ENCODE results near the gene BTNL9.
"Not testable (repeated sequence)": the region's sequence is repeated elsewhere in the genome, so short reads cannot be mapped to it uniquely, and the experiment has no call there.

Gene BTNL9

GRCh38 chr5:181043285-181044092, 3.4 kb downstream of the BTNL9 start:
- DNase-seq, result no peak

DNA sequence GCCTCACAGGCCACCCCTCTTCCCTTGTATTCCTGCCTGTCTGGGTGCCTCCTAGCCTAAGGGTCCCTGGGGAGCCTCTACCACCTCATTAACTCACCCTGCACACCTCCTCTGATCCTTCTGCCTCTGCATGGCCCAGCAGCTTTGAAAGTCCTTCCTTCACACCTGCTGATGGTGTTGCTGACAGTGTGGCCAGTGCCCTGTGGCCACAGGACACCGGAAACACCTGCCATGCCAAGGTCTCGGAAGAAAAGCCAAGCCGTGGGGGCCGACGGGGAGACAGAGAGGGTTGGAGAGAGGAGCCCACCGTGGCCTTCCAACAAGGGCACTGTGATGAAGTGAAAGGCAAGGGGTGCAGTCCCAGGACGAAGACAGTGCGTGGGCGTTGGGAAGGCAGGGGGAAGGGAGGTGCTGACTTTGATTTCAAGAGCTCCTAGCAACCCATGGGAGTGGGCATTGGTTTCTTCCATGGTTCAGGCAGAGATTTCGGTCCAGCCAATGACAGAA, 4.1 kb downstream of the BTNL9 start:
- DNase-seq, result no peak

DNA sequence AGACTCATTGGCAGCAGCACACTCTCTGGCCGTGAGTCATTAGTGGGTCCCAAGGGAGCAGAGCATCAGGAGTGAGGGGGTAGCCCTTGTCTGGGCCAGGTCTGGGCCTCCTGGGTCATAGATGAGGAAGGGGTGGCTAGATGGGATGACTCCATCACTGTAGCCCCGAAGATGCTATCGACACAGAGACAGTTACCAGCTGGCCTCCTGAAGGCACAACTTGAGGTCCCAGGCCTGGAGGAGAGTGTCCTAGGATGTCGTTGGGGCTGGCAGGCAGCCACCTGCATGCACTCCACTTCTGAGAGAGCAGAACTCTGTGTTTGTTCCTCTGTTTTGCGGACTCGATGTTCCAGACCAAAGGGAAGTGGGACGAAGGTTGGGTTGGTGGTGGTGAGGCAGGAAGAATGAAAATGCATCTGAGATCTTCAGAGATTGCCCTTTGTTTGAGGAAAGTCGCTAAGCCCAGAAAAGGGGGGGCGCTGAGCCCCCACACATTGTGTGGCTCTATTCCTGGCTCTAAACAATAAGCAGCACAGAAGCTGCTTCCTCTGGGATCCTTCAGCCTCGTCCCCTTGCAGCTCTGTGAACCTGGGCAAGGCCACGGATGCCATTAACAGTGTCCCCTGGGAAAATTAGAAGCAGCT, 4.7 kb downstream of the BTNL9 start:
- DNase-seq, result no peak

DNA sequence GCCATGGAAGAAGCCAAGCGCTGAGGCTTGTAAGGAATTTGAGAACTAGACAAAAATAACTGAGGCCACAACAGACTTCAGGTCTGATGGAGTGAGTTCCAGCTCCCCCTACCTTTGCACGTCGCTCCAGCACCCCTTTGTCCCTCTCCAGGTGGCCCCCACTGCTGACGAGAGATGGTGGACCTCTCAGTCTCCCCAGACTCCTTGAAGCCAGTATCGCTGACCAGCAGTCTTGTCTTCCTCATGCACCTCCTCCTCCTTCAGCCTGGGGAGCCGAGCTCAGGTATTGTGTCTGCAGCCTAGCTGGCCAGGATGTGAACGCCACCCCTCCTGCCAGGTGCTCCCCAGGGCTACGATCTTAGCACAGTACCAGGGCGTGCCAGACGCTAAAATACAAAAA, 5.2 kb downstream of the BTNL9 start:
- no peak for DNase-seq

GRCh38 chr5:181045857-181046256, 5.8 kb downstream of the BTNL9 start:
- DNase-seq, result not testable (repeated sequence)

- DNase-seq, result no peak
These were observed 7.2 kb downstream of the BTNL9 start for GRCh38 chr5:181047288-181047687.

DNA sequence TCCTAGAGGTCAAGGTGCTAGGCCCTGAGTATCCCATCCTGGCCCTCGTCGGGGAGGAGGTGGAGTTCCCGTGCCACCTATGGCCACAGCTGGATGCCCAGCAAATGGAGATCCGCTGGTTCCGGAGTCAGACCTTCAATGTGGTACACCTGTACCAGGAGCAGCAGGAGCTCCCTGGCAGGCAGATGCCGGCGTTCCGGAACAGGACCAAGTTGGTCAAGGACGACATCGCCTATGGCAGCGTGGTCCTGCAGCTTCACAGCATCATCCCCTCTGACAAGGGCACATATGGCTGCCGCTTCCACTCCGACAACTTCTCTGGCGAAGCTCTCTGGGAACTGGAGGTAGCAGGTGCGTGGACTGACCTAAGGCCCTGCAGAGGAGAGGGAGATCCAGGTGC, 7.9 kb downstream of the BTNL9 start:
- no peak for DNase-seq

GRCh38 chr5:181050016-181050415, 9.9 kb downstream of the BTNL9 start:
- DNase-seq, result no peak

DNA sequence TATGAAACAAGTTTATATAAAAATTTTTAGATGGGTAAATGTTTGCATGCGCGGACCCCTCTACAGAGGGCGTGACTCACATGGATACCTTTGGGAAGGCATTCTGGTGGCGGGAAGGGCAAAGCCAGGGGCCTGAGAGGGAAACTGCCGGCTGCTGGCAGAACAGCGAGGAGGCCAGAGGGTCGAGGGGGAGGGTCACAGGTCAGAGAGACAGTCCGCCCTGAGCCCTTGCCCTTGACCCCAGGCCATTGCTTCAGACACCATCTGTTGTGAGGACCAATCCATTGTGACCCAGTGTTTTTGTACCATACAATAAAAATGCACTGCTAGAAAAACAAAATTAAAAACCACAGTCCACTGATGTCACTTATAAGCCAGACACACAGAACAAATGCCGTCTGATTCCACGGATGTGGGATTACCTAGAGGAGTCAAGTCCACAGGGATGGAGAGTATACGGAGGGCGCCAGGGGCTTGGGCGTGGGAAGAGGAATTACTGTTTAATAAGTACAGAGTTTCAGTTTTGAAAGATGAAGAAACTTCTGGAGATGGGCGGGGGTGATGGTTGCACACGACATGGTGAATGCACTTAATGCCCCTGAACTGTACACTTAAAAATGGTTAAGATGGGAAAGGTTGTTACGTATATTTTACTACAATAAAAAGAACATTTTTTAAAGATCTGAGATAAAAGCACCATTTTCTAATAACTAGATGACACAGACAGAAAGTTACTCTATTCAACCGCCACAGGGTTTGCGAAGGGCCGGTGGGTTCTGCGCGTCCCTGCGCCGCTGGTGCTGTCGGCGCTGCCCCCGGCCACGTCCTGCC, 12.0 kb downstream of the BTNL9 start:
- no peak for DNase-seq

DNA sequence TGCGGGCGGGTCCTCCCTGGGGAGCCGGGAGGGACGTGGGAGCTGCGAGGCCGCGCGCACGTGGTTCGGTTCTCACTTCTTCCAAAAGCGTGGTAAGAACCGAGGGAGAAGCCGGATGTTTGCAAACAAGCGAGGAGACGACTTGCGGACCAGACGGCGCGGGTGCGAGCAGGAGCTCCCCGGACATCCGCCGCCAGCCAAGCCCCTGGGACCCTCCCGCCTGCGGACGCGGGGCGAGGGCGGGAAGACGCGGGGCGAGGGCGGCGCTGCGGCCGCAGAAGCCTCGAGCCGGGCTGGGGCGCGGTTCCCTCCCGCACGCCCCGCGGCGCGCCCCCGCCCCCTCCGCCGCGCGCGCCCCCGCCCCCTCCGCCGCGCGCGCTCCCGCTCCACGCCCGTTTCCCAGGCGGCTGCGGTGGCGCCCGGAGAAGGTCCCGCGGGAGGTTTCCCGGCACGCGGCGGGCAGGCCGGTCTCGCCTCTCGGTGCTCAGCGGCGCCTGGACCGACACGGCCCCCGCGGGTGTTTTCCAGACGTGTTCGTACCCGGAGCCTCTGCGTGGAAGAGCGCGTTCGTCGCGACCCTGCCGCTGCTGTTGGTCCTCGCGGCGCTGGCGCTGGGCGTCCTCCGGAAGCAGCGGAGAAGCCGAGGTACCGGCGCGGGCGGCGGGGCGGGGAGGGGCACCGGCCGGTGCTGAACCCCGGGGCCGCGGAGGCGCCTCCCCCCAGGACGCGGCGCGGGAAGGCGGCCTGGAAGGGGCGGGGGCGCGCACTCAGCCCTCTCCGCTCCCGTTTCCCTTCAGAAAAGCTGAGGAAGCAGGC, 12.8 kb downstream of the BTNL9 start:
- peak in 1 of 2 donors; percentile 7 for DNase-seq

- DNase-seq, result no peak
These were observed 13.5 kb downstream of the BTNL9 start for GRCh38 chr5:181053488-181054121.

- no peak for DNase-seq
These were observed 14.1 kb downstream of the BTNL9 start for GRCh38 chr5:181054138-181054537.

DNA sequence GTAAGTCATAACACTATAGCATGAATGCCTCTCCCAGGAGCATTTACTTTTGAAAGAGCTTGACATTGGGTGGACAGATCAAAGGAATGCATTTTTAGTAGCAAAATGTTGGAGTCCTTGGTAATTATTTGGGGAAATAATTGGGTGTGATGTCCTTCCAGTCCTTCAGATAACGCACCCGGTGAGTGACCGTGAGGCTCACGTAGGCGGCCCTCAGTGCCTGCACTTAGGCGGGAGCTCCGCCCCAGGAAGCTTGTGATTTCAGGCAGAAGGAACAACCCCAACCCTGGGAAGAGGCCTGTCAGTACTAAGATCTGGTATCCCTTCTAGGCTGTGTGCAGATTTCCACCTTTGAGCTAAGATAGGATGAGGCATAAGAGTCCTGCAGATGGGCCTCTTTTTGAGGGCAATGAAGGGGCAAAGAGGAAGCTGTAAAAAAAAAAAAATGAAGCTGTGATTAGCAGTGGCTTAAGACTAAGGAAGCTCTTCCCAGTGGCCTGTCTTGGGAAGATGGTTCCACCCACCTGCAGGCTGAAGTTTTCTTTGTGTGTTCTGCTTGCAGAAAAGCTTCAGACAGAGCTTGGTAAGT, 14.9 kb downstream of the BTNL9 start:
- no peak for DNase-seq

DNA sequence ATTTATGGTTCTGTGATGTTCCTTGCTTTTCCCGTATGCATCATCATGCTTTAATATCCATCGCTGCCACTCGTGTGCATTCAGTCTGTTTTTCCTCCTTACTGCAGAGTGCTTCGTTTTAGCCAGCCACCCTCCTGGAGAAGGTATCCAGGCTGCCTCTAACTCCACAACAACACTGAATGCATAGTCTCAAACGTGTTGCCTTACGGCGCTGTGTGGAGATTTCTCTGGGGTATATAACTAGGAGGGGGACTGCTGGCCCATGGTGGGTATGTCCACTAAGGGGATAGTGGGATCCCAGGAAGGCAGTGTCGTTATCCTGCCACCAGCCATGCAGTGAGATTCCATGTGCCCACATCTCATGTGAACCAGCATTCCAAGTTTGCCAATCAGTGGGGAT, 16.4 kb downstream of the BTNL9 start:
- DNase-seq, result no peak

- no peak for DNase-seq
These were observed 18.3 kb downstream of the BTNL9 start for GRCh38 chr5:181058321-181058720.

DNA sequence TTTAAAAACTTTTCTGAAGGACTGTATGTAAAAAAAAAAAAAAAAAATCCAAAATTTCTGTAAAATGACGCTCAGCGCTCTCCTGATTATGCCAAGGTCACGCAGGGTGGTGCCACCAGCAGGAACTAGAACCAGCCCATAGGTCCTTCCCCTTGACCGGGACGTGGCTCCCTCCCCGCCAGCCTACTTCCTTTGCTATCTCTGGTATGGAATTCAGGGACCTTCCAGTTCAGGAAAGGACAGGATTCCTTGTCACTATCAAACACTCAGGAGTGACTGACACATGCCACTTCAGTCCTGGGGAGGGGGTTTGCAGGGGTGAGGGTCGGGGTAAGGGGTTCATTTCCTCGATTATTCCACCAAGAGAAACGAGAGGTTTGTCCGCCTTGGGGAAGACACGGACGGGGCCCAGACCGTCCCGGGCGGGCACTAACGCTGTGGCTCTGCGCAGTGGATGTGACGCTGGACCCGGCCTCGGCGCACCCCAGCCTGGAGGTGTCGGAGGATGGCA, 18.8 kb downstream of the BTNL9 start:
- no peak for DNase-seq

- no peak for DNase-seq
These were observed 19.5 kb downstream of the BTNL9 start for GRCh38 chr5:181059297-181060230.

DNA sequence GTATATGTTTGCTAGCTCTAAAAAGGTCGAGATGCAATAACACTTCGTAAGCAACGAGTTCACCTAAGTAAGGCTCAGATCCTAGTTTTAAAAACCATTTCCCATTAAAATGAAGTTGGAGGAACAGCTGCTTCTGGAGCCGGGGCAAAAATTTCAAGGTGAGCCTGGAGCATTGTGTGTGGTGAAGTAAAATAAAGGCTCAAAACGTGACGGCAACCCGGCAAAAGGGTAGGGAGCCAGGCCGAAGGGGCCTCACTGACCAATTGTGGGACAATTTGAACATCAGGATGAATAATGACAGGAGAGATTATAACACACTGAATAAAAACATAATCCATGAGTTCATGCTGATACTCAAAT, 20.1 kb downstream of the BTNL9 start:
- DNase-seq, result no peak

GRCh38 chr5:181060924-181061323, 20.9 kb downstream of the BTNL9 start:
- DNase-seq, result no peak

GRCh38 chr5:181061645-181062044, 21.6 kb downstream of the BTNL9 start:
- no peak for DNase-seq

Data from CD4-positive, alpha-beta T cell treated with Interferon alpha-2 for 1 hour (primary cell).